Measurements from ENCODE around the gene NLRP5.
"Not testable (repeated sequence)": the region's sequence is repeated elsewhere in the genome, so short reads cannot be mapped to it uniquely, and the experiment has no call there.

NLRP5 gene

DNA sequence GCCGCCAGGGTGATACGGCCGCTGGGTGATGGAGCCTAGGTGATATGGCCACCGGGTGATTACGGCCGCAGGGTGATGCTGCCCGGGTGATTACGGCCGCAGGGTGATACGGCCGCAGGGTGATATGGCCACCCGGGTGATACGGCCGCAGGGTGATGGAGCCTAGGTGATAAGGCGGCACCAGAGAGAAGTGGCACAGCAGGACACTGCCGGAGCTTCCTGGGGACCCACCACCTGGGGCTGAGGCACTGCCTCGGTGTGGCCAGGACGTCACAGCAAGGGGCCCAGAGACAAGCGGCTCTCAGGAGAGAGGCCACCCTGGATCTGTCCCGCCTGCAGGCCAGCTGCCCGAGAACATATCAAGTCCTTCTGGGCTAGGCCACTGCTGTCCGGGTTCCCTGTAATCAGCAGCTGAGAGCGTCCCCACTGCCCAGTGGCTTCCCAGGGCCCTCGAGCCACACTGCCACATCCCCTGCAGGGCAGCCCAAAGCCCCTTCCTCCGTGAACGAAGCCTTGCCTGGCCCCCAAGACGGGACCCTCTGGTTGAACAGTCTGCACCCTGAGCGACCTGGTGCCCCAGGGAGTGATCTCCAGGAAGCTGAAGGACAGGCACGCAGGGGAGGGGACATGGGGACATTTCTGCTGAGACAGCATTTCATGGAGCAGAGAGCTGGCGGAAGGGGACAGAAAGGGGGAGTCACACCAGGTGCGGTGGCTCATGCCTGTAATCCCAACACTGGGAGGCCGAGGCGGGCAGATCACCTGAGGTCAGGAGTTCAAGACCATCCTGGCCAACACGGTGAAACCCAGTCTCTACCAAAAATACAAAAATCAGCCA is 112.4 kb downstream of the NLRP5 start:
- DNase-seq (ENCODE audit: low read depth in 2 of 2), result no peak

DNA sequence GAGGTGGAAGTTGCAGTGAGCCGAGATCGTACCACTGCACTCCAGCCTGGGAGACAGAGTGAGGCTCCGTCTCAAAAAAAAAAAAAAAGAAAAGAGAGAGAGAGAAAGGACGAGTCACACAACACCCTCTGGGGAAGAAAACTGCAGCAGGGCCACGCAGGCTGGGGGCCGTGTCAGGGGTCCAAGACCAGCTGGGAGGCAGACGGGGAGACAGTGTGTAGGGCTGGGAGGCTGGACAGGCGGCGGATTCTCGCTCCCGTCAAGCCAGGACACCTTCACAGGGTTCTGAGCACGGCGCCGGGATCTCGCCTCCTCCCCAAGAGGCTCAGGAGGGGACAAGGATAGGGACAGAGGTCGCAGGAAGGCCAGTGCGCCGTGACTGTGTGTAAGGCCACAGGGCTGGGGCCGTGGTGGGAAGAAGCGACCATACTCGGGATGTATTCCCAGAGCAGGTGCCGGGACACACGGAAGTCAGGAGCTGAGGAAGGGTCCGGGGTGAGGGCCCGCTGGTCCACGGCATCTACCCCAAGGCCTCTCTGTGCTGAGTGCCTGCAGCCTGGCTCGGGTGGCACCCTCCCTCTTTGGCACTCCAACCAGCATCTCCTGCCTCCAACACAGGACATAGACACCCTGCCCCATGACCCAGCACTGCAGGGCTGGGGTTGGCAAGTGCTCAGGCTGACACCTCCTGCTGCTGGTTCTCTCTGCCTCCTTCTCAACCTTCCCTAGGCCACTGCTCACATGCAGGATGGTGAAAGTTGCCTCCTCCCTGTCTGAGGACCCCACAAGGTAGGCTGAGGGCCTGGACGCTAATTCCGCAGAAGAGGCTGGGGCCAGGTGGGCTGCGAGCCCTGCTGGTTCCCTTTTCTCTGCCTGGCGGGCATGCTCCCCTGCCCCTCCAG is 113.3 kb downstream of the NLRP5 start:
- no peak for DNase-seq (ENCODE audit: low read depth in 2 of 2)

DNA sequence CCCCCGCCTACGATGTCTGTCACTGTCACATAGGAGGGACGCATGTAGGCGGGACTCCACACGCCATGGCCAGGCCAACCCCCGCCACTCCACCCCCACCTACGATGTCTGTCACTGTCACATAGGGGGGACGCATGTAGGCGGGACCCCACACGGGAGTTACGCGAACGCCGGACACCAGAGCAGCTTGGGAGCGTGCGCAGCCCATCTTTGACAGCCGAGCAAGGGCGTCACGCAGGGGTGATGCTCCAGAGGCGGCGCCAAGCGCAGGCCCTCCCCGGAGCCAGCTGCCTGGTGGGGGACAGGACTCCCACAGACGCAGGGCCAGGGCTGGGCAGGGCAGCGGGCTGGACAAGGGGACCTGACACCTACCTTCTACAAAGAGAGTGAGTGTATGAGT is 114.5 kb downstream of the NLRP5 start:
- DNase-seq (ENCODE audit: low read depth in 2 of 2), result no peak

DNA sequence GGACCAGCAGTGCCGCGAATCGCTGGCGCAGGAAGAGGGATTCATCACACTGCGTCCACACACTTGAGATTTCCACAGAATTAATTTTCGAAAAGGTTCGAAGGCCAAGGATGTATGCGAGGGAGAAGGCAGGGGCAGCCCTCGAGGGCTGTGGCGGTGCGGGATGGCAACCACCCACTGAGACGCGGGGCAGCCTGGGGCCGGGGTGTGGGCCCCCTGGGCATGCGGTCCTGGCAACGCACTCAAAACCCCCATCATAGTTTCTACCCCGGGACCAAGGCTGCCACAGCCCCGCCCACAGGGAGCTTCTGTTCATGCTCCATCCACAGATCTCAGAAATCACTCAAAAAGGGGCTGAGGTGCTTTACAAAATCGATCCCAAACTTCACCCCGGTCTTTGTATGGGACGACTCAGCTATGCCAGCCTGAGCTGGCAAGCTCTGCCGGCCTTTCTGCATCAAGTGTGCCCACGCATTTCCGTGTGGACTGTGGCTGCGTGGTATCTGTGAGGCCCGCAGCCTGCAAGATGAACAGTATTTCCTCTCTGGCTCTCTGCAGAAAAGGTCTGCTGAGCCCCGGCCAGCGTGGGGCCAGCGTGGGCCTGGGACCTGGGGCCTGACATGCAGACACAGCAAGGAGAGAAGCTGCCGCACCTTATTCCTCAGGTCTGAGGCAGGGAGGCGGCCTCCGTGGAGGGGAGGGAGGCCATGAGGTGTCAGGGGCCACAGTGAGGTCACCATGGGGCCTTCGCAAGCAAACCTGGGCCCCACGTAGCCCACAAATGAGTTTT is 115.4 kb downstream of the NLRP5 start:
- no peak for DNase-seq (ENCODE audit: low read depth in 2 of 2)

DNA sequence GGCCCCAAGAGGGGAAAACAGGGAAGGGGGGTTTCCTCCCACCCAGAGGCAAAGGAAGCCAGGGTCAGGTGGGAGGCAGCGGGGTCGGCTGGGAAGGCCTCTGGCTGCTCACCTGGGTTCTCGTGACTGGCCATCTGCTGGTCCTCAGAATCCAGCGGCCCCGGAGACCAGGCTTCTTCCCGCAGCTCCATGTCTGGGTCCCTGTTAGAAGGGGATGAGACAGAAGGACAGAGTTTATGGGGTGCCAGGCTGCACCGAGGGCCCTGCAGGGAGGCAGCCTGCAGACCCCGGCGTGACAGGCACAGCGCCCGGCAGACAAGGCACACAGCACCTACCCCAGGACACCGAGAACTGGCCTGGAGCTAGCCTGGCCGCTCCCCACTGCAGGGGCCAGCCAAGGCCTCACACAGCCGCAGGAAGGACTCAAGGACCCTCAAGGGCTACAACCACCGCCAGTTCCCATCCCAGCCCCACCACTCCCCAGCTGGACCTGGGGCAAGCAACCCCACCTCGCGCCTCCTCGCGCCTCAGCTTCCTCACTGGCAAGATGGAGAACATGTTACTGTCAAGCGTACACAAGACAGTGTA is 116.5 kb downstream of the NLRP5 start:
- no peak for DNase-seq (ENCODE audit: low read depth in 2 of 2)

DNA sequence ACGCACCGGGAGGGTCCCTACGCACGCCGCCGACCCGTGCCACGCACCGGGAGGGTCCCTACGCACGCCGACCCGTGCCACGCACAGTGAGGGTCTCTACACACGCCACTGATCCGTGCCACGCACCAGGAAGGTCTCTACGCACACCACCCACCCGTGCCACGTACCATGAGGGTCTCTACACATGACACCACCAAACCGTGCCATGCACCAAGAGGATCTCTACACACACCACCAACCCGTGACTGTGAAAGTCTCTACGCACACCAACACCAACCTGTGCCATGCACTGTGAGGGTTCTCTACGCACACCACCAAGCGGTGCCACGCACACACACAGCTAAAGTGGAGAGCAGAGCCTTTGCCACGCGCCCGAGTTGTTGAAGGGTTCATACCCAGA is 117.8 kb downstream of the NLRP5 start:
- no peak for DNase-seq (ENCODE audit: low read depth in 2 of 2)

DNA sequence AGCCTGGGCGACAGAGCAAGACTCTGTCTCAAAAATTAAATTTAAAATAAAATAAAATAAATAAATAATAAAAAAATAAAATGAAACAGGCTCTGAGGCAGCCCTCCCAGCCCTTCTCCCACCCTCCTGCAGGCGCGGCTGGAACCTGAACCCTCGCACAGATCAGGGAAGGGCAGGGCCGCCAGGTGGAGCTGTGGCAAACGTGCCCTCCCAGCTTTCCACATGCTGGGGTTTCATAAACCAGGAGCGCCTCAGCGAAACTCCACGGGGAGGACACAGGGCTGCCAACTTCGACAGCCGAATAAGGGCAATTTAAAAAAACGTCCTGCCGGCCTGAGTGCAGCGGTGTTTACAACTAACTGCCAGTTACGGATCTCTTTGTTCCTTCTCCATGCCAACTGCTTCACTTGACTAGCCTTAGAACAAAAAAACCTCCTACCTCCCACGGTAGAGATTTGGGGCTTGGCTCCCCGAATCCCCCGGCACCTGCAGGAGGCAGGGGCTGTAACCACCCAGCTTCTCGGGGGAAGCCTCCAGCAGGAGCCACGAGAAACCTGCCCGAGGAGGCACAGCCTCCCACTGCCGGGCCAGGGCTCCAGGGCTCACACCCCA is 118.6 kb downstream of the NLRP5 start:
- no peak for DNase-seq (ENCODE audit: low read depth in 2 of 2)

DNA sequence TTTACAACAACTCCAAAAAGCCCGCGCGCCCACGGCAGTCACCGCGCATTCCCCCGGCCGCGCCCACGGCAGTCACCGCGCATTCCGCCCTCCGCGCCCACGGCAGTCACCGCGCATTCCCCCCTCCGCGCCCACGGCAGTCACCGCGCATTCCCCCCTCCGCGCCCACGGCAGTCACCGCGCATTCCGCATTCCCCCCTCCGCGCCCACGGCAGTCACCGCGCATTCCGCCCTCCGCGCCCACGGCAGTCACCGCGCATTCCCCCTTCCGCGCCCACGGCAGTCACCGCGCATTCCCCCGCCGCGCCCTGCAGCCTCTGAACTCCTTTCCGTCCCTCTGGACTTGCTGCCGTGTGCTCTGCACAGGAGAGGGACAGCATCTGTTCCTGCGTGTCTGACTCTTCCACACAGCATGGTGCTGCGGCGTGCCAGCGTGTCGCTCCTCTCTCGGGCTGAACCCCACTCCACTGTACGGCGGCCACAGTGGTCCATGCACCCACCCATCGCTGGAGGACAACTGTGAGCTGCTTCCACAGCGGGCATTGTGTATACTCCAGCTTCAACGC is 119.3 kb downstream of the NLRP5 start:
- not testable (repeated sequence) for DNase-seq (ENCODE audit: low read depth in 2 of 2)

DNA sequence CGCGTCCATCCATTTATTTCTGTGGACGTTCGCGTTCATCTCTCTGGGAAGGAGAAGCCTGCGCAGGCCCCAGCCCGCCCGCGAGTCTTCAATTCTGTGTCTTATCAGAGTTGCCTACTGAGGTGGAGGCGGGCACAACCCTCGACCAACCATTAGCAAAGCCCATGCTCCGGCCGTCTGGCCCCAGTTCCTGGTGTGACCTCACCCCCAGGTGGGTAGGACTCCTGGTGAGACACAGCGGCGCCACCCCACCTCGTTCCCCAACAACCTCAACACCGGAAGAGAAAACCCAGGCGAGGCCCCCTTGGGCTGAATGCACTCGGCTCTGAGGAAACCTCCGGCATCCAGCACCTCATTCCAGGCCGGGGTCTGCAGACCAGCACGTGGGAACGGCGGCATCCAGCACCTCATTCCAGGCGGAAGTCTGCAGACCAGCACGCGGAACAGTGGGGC is 119.8 kb downstream of the NLRP5 start:
- no peak for DNase-seq (ENCODE audit: low read depth in 2 of 2)

DNA sequence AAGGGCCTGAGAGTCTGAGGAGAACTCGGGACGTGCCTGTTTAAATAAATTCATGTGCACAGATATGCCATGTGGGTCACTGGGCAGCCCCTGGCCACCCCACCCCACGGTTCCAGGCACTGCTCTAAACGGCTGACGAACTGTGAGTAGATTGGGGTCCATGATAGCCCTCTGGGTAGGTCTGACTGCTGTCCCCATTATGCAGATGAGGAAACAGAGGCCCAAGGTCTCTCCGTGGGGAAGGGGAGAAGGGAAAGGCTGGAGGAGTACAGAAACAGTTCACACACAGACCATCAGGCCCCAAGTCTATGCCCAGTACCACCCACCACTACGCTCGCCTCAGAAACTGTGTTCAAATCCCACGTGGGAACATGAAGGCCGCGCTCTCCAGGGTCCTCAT is 120.4 kb downstream of the NLRP5 start:
- no peak for DNase-seq (ENCODE audit: low read depth in 2 of 2)

DNA sequence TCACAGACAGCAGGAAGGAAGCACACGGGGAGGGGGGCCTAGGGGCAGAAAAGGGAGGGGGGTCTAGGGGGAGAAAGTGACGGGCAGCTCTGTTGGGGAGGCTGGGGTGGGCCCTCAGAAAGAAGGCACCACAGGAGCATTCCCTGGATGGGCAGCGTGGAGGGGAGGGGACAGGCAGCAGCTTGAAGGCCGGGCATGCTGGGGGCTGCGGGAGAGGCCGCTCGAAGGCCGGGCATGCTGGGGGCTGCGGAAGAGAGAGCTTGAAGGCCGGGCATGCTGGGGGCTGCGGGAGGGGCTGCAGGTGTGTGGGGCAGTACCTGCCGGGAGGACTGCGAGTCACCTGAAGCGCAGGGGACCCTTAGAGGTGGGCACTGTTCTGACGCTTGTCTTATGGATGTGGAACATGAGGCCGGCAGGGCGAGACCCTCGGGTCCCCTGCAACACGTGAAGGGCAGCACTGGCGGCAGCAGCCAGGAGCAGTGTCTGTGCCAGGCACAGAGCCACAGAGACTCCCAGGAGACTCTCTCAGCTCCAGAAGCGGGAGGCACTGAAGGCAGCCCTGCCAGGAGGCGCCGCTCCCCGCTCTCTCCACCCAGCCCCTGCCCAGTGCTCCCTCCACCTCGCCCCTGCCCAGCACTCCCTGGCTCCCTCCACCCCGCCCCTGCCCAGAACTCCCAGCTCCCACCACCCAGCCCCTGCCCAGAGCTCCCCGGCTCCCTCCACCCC is 121.2 kb downstream of the NLRP5 start:
- no peak for DNase-seq (ENCODE audit: low read depth in 2 of 2)

DNA sequence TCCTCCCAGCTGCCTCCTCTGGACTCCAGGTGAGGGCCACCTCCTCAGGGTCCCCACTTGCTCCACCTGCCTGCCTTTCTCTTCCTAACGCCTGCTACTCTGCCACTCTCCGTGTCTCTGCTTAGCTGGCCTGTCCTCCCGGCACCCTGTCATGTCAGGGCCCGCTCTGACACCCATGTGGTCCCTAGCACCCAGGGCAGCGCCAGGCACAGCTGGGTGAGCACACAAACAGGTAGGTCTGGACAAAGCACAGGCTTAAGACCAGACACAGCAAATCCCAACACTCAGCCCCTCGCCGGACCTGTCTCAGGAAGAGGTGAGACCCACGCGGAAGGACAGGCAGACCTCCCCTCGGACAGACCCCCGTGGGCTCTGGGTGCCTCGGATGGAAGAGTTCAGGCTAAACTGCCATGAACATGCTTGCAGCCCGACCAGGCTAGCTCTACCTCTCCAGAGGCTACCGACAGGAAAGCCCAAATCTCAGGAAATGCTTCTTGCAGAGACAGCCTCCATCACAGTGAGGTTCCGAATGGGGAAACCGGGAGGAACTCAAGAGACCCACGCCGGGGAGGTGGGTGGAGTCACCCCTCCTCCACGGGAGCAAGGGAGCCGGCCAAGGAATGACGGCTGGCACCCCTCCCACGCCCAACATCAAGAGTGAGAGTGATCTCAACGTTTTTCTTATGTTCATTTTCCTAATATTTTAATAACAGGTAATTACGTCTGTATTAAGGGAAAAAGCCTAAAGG is 122.0 kb downstream of the NLRP5 start:
- DNase-seq (ENCODE audit: low read depth in 2 of 2), result no peak

DNA sequence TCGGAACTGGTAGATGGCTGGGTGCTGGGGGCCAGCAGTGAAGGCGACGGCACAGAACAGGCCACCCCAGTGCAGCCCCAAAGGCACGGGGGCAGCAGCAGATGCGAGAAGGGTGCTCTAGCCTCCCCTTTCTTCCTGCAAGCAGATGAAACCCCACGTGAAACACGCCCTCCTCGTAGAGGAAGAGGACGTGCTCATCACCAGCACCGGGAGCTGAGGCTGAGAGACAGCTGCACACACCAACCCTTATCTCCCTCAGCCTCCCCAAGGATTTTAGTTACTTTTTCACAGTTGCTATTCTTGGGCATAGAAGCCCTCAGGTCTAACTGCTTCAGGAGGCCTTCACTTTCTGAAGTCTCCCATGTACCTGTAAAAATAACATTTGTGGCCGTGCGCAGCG is 122.7 kb downstream of the NLRP5 start:
- no peak for DNase-seq (ENCODE audit: low read depth in 2 of 2)

DNA sequence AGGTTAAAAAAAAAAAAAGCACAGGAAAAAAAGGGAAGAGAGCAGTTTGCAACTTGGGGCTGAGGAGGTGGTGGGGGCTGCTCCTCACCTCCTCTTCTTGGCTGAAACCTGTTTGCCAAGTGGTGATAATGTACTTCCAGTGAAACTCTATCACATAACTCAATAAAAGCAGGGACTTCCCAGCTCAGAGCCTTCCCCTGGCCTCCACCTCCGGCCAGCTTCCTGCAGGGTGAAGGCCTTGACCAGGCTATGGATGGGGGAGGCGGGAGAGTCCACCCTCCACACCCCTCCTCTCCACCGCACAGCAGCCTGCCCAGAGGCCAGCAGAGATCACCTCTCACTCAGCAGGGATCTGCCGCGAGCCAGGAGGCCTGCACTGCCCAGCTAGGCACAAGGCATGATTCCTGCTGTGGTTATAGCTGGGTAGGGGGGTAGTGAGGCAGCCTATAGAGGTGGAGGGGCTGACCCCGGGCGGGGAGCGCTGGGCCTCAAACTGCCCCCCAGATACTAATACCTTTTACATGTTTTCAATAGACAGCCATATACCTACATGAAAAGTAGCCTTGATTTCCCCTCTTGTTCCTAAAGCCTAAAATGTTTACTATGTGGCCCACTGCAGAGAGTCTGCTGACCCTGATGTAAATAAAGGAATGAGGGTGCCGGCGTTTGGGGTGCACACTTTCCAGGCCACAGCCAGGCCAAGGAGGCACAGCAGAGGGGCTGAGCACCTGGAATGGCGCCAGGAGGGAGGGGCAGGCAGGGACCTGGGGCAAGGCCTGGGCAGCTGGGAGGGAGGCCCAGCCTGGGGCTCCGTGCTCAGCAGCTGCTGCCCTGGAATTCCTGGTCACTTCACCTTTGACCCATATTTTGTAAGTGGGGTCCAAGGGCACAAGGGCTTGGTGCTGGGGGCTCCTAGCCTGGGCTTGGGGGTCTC is 124.2 kb downstream of the NLRP5 start:
- DNase-seq (ENCODE audit: low read depth in 2 of 2), result no peak

All from activated CD8-positive, alpha-beta memory T cell treated with anti-CD3 and anti-CD28 coated beads for 4 hours (primary cell).